Progenitor cell of endocrine pancreas (in vitro differentiated cells): Measurements from ENCODE around the gene TMEM170B. TPM values are rescaled to one million over a fixed set of nuclear protein-coding genes. Genes with fewer than 3 reads are reported as not detected.

Source experiments
- DNase-seq: peaks from one replicate; pipeline ENCODE4 v3.0.0; 2021; ENCODE audit warnings: low spot score; ENCODE audit not compliant: unreplicated experiment
- H3K27ac Mint-ChIP-seq: 2 replicates; pipeline ENCODE4 v1.8.0; 2021; ENCODE audit warnings: mild to moderate bottlenecking, moderate library complexity, mixed read lengths
- H3K27me3 Mint-ChIP-seq: 2 replicates; pipeline ENCODE4 v1.8.0; 2021; ENCODE audit warnings: mixed read lengths
- H3K36me3 Mint-ChIP-seq: 2 replicates; pipeline ENCODE4 v1.8.0; 2022; ENCODE audit warnings: mixed read lengths; ENCODE audit not compliant: insufficient read depth
- H3K4me1 Mint-ChIP-seq: 2 replicates; pipeline ENCODE4 v1.8.0; 2021; ENCODE audit warnings: low read depth, mixed read lengths
- H3K4me3 Mint-ChIP-seq: 2 replicates; pipeline ENCODE4 v1.8.0; 2021; ENCODE audit warnings: low read depth, mild to moderate bottlenecking, moderate library complexity, mixed read lengths
- H3K9me3 Mint-ChIP-seq: 2 replicates; pipeline ENCODE4 v1.8.0; 2021; ENCODE audit warnings: low read depth, mixed read lengths
- total RNA-seq: library from RNA; stranded (reverse); gene quantifications from 2 replicates; pipeline ENCODE4 v1.2.1, GENCODE V29; 2021
- TF ChIP-seq, protein P1 (sequence below): fragments of 200-600 bp; sonication (generic); IDR thresholded peaks from one replicate; pipeline ENCODE4 v1.5.0; 2021; ENCODE audit warnings: antibody characterized with exemption, mild to moderate bottlenecking; ENCODE audit not compliant: unreplicated experiment

The TMEM170B gene
- total RNA-seq, 1 donor from 2014 or later, result 7.6 TPM

GRCh38 chr6:11493974-11494373 lies 43.6 kb upstream of the TMEM170B start:
- H3K4me1 Mint-ChIP-seq, result no peaks in the 10 kb centered on the region
- no peaks in the 10 kb centered on the region for H3K36me3 Mint-ChIP-seq
- no peak overlapping the region for H3K27ac Mint-ChIP-seq
- no peak overlapping the region for H3K4me3 Mint-ChIP-seq
- TF ChIP-seq, protein P1, sequence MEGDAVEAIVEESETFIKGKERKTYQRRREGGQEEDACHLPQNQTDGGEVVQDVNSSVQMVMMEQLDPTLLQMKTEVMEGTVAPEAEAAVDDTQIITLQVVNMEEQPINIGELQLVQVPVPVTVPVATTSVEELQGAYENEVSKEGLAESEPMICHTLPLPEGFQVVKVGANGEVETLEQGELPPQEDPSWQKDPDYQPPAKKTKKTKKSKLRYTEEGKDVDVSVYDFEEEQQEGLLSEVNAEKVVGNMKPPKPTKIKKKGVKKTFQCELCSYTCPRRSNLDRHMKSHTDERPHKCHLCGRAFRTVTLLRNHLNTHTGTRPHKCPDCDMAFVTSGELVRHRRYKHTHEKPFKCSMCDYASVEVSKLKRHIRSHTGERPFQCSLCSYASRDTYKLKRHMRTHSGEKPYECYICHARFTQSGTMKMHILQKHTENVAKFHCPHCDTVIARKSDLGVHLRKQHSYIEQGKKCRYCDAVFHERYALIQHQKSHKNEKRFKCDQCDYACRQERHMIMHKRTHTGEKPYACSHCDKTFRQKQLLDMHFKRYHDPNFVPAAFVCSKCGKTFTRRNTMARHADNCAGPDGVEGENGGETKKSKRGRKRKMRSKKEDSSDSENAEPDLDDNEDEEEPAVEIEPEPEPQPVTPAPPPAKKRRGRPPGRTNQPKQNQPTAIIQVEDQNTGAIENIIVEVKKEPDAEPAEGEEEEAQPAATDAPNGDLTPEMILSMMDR, result no peak
- DNase-seq, result no peak
- peaks cover 7% of the 10 kb centered on the region for H3K27me3 Mint-ChIP-seq
- peaks cover 3% of the 10 kb centered on the region for H3K9me3 Mint-ChIP-seq

- Mint-ChIP-seq H3K36me3 (no peaks in the 10 kb centered on the region), H3K9me3 (no peaks in the 10 kb centered on the region), H3K4me3 (no peak overlapping the region), H3K27me3 (peaks cover 3% of the 10 kb centered on the region), H3K4me1 (no peaks in the 10 kb centered on the region), H3K27ac (no peak overlapping the region)
- no peak for DNase-seq
- TF ChIP-seq, protein P1, result no peak
Measured at GRCh38 chr6:11494786-11495564, 42.6 kb upstream of the TMEM170B start.

DNA sequence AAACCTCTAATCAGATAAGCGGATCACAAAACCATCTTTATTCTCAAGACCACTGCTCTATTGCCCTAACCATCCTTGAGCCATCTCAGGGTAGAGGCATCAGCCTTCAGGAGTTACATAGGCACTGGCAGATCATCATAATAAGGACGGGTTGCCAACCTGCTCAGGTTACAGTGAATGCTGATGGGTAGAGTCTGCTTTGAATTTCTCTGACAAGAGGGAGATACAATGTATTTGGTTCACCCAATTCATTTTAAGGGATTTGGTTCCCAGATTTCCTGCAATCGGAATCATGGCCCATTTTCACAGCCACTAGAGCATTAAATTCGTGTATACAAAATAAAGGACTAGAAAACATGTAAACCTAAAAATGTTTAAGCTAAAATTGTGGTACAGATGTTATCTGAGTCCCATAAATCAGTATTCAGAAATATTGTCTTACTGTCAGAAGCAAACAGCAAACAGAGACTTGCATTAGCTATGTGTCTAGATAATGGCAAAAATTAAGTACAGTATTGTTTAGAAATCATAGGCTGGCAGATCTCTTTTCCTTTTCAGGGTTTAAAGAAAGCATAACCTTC lies 41.9 kb upstream of the TMEM170B start:
- no peak overlapping the region for H3K27ac Mint-ChIP-seq
- DNase-seq, result no peak
- TF ChIP-seq, protein P1, result no peak
- no peaks in the 10 kb centered on the region for H3K4me1 Mint-ChIP-seq
- peaks cover 3% of the 10 kb centered on the region for H3K27me3 Mint-ChIP-seq
- H3K9me3 Mint-ChIP-seq, result no peaks in the 10 kb centered on the region
- no peaks in the 10 kb centered on the region for H3K36me3 Mint-ChIP-seq
- no peak overlapping the region for H3K4me3 Mint-ChIP-seq

GRCh38 chr6:11496152-11497060 lies 41.1 kb upstream of the TMEM170B start:
- Mint-ChIP-seq H3K9me3 (no peaks in the 10 kb centered on the region), H3K36me3 (no peaks in the 10 kb centered on the region), H3K4me1 (no peaks in the 10 kb centered on the region), H3K27ac (no peak overlapping the region), H3K4me3 (no peak overlapping the region), H3K27me3 (peaks cover 3% of the 10 kb centered on the region)
- peak; percentile 57 for DNase-seq
- TF ChIP-seq, protein P1, result peak; percentile 92

GRCh38 chr6:11497107-11497506 lies 40.4 kb upstream of the TMEM170B start:
- no peak for DNase-seq
- H3K9me3 Mint-ChIP-seq, result no peaks in the 10 kb centered on the region
- TF ChIP-seq, protein P1, result no peak
- no peaks in the 10 kb centered on the region for H3K4me1 Mint-ChIP-seq
- no peak overlapping the region for H3K27ac Mint-ChIP-seq
- peaks cover 3% of the 10 kb centered on the region for H3K27me3 Mint-ChIP-seq
- H3K36me3 Mint-ChIP-seq, result no peaks in the 10 kb centered on the region
- H3K4me3 Mint-ChIP-seq, result no peak overlapping the region
